CD14-positive monocyte (primary cell): Measurements from ENCODE around the gene GUCA1A. TPM values are rescaled to one million over a fixed set of nuclear protein-coding genes. Genes with fewer than 3 reads are reported as not detected.

Source experiments
- DNase-seq, 3 donors: peaks; one replicate each; pipeline ENCODE4 v3.0.0-alpha.2; 2011 to 2022
- H2AFZ ChIP-seq: 2 replicates; pipeline ENCODE4 v1.6.0; 2012; ENCODE audit warnings: mild to moderate bottlenecking, low read depth, low read length, inconsistent platforms; ENCODE audit not compliant: insufficient read depth, poor library complexity, severe bottlenecking
- H3K27ac ChIP-seq, 2 donors: 1 replicate in 1 of 2; 2 replicates in 1 of 2; pipeline ENCODE4 v1.5.1; 2012 to 2013; ENCODE audit warnings: low read length in 2 of 2, control low read depth in 1 of 2, inconsistent platforms in 1 of 2, low read depth in 1 of 2, mild to moderate bottlenecking in 1 of 2
- H3K27me3 ChIP-seq, 2 donors: one replicate each; pipeline versions ENCODE4 v1.6.0 to v1.6.1; 2011 to 2013; ENCODE audit warnings: low read length in 2 of 2; ENCODE audit not compliant: control insufficient read depth in 2 of 2, insufficient read depth in 2 of 2
- H3K36me3 ChIP-seq, 2 donors: replicated peaks in 1 of 2; 1 replicate in 1 of 2; 2 replicates in 1 of 2; pipeline versions ENCODE4 v1.5.1 to v1.6.1; 2012 to 2013; ENCODE audit warnings: low read length in 2 of 2, control low read depth in 1 of 2, inconsistent platforms in 1 of 2, mild to moderate bottlenecking in 1 of 2; ENCODE audit not compliant: insufficient read depth in 2 of 2, control insufficient read depth in 1 of 2
- H3K4me1 ChIP-seq, 2 donors: 1 replicate in 1 of 2; 2 replicates in 1 of 2; pipeline versions ENCODE4 v1.5.1 to v1.6.1; 2012 to 2013; ENCODE audit warnings: low read length in 2 of 2, control low read depth in 1 of 2, inconsistent platforms in 1 of 2, mild to moderate bottlenecking in 1 of 2, moderate library complexity in 1 of 2; ENCODE audit not compliant: insufficient read depth in 2 of 2, control insufficient read depth in 1 of 2
- H3K4me2 ChIP-seq: replicated peaks from 2 replicates; pipeline ENCODE3; 2012; ENCODE audit warnings: low read length, moderate library complexity, mild to moderate bottlenecking; ENCODE audit not compliant: poor library complexity, severe bottlenecking; ENCODE audit errors: extremely low read depth
- H3K4me3 ChIP-seq, 3 experiments: fragments of 200-600 bp in 1 of 3; sonication (generic) in 1 of 3; replicated peaks in 1 of 3; 1 replicate in 2 of 3; 2 replicates in 1 of 3; pipeline ENCODE4 v1.5.1; 2011 to 2013; ENCODE audit warnings: low read length in 3 of 3, mild to moderate bottlenecking in 3 of 3, control low read depth in 2 of 3, low read depth in 2 of 3, inconsistent platforms in 1 of 3, moderate library complexity in 1 of 3
- H3K79me2 ChIP-seq: 2 replicates; pipeline ENCODE4 v1.6.0; 2012; ENCODE audit warnings: mild to moderate bottlenecking, control low read depth, inconsistent platforms, low read length, moderate library complexity; ENCODE audit not compliant: insufficient read depth
- H3K9ac ChIP-seq: 2 replicates; pipeline ENCODE4 v1.6.0; 2017; ENCODE audit warnings: low read length, mild to moderate bottlenecking; ENCODE audit not compliant: insufficient read depth, poor library complexity, severe bottlenecking
- H3K9me3 ChIP-seq, 2 donors: replicated peaks in 1 of 2; 1 replicate in 1 of 2; 2 replicates in 1 of 2; pipeline versions ENCODE4 v1.5.1 to v1.6.1; 2012 to 2013; ENCODE audit warnings: low read length in 2 of 2, control low read depth in 1 of 2; ENCODE audit not compliant: control insufficient read depth in 1 of 2, insufficient read depth in 1 of 2
- H4K20me1 ChIP-seq: 2 replicates; pipeline ENCODE4 v1.6.0; 2012; ENCODE audit warnings: mild to moderate bottlenecking, low read length, control low read depth, moderate library complexity; ENCODE audit not compliant: insufficient read depth
- H3K27ac Mint-ChIP-seq, 7 donors: one replicate each; pipeline ENCODE4 v1.8.0; 2020; ENCODE audit warnings: mild to moderate bottlenecking in 7 of 7, mixed read lengths in 7 of 7, moderate library complexity in 6 of 7, inconsistent platforms in 2 of 7
- H3K27me3 Mint-ChIP-seq, 3 donors: one replicate each; pipeline ENCODE4 v1.8.0; 2021 to 2022; ENCODE audit warnings: low read depth in 3 of 3, mild to moderate bottlenecking in 3 of 3, mixed read lengths in 3 of 3, moderate library complexity in 3 of 3, inconsistent platforms in 1 of 3
- H3K36me3 Mint-ChIP-seq, 2 donors: one replicate each; pipeline ENCODE4 v1.8.0; 2020; ENCODE audit warnings: mixed read lengths in 2 of 2, inconsistent platforms in 1 of 2, mild to moderate bottlenecking in 1 of 2
- H3K4me1 Mint-ChIP-seq: one replicate; pipeline ENCODE4 v1.8.0; 2020; ENCODE audit warnings: mild to moderate bottlenecking, mixed read lengths
- H3K4me3 Mint-ChIP-seq, 2 donors: one replicate each; pipeline ENCODE4 v1.8.0; 2020; ENCODE audit warnings: mild to moderate bottlenecking in 2 of 2, mixed read lengths in 2 of 2, moderate library complexity in 1 of 2
- H3K9me3 Mint-ChIP-seq, 7 donors: one replicate each; pipeline ENCODE4 v1.8.0; 2020 to 2022; ENCODE audit warnings: mixed read lengths in 7 of 7, mild to moderate bottlenecking in 6 of 7, moderate library complexity in 6 of 7, inconsistent platforms in 2 of 7
- CTCF ChIP-seq: fragments of 200-600 bp; IDR thresholded peaks from one replicate; pipeline ENCODE4 v1.8.0; 2022; ENCODE audit warnings: antibody characterized with exemption, mild to moderate bottlenecking
- WGBS: methylation state at CpG from one replicate; pipeline ENCODE4 v1.1.5; 2013; ENCODE audit warnings: missing lambda C conversion rate; ENCODE audit not compliant: insufficient coverage; 5-methylcytosine and 5-hydroxymethylcytosine counted together
- intact Hi-C, 2 donors: fragments of 100-400 bp; cut with micrococcal nuclease; formaldehyde crosslinking; loops; one replicate each; pipeline versions ENCODE4 v1.15.0 to v1.15.1; 2023
- polyA minus RNA-seq: library from RNA; depleted of rRNA, polyadenylated mRNA; stranded (reverse); fragments of >200 nt; gene quantifications from 2 replicates; pipeline ENCODE4 v1.2.3, GENCODE V29; 2012
- polyA plus RNA-seq, 3 donors: library from polyadenylated mRNA; depleted of rRNA in 1 of 3; unstranded in 2 of 3; stranded (reverse) in 1 of 3; fragments of 300-500 nt in 2 of 3; fragments of >200 nt in 1 of 3; fragmentation: Illumina TruSeq in 2 of 3; gene quantifications; 1 replicate in 2 of 3; 2 replicates in 1 of 3; pipeline ENCODE4 v1.2.3, GENCODE V29; 2012 to 2021
- total RNA-seq, 12 experiments: library from RNA in 1 of 12; stranded (reverse) in 1 of 12; fragments of 120-200 nt in 1 of 12; gene quantifications; one replicate each; pipeline ENCODE4 v1.2.4 and lab custom pipeline; 2013 to 2026; ENCODE audit warnings: mixed read lengths in 6 of 12, inconsistent platforms in 1 of 12

The GUCA1A gene
- total RNA-seq (2013) = not detected
- polyA plus RNA-seq = not detected
- not detected in 2 replicates for polyA minus RNA-seq
- 0 to 0.90 (median 0) reads per million in 11 experiments for total RNA-seq (lab: John Stamatoyannopoulos, UW)

- no peaks in the 10 kb centered on the region for H3K27me3 ChIP-seq
- intact Hi-C loops = no loop called here
- H3K9me3 ChIP-seq = no peaks in the 10 kb centered on the region
- peaks cover 4% of the 10 kb centered on the region for H3K4me1 Mint-ChIP-seq
- no peak within 1 kb of the TSS for H3K9ac ChIP-seq
- H3K27ac Mint-ChIP-seq = peak within 1 kb of the TSS in 2 of 7 donors; percentile 31 to 57
- peaks cover 0 to 1% (median 0%) of the 10 kb centered on the region in 7 donors for H3K9me3 Mint-ChIP-seq
- H3K27ac ChIP-seq = no peak within 1 kb of the TSS
- H3K27me3 Mint-ChIP-seq = peaks cover 2 to 4% (median 3%) of the 10 kb centered on the region in 3 donors
- H2AFZ ChIP-seq = no peak within 1 kb of the TSS
- H3K4me3 ChIP-seq = no peak within 1 kb of the TSS
- no peak within 1 kb of the TSS for H3K4me3 Mint-ChIP-seq
- H3K36me3 Mint-ChIP-seq = no peaks in the 10 kb centered on the region
- H3K36me3 ChIP-seq = no peaks in the 10 kb centered on the region
- H3K4me2 ChIP-seq = no peak within 1 kb of the TSS
- H3K4me1 ChIP-seq = no peaks in the 10 kb centered on the region
- no peak for DNase-seq
- no CpG with 5 or more reads among the region's 2 CpGs for WGBS
- H4K20me1 ChIP-seq = no peaks in the 10 kb centered on the region
- no peaks in the 10 kb centered on the region for H3K79me2 ChIP-seq
- TF ChIP-seq CTCF = no peak
Observed at GRCh38 chr6:42173101-42173500, at the start of gene GUCA1A. Gene GUCA1A, plus strand, starts transcription at chr6:42173364. Its CDS starts 250 bp downstream, at chr6:42173614.

- Mint-ChIP-seq H3K36me3 (no peaks in the 10 kb centered on the region), H3K9me3 (peaks cover 0 to 3% (median 0%) of the 10 kb centered on the region in 7 donors), H3K4me3 (no peak overlapping the region), H3K27ac (peak overlapping the region in 1 of 7 donors; percentile 65), H3K4me1 (peaks cover 10% of the 10 kb centered on the region), H3K27me3 (peaks cover 1 to 6% (median 2%) of the 10 kb centered on the region in 3 donors)
- H3K4me2 ChIP-seq = no peak overlapping the region
- TF ChIP-seq CTCF = no peak
- H4K20me1 ChIP-seq = no peaks in the 10 kb centered on the region
- no peaks in the 10 kb centered on the region for H3K79me2 ChIP-seq
- no peak overlapping the region for H2AFZ ChIP-seq
- H3K9me3 ChIP-seq = no peaks in the 10 kb centered on the region
- H3K27me3 ChIP-seq = no peaks in the 10 kb centered on the region
- WGBS = 92% methylated on average over 8 of the region's 11 CpGs
- no peak overlapping the region for H3K27ac ChIP-seq
- no peaks in the 10 kb centered on the region for H3K36me3 ChIP-seq
- intact Hi-C loops = no loop called here
- H3K4me1 ChIP-seq = peaks cover 5 to 6% of the 10 kb centered on the region in 2 donors
- DNase-seq = no peak
- H3K4me3 ChIP-seq = no peak overlapping the region
- H3K9ac ChIP-seq = no peak overlapping the region
Observed at GRCh38 chr6:42123379-42124103, 49.6 kb upstream of the GUCA1A start.
